H1 (cell line): ENCODE measurements around the gene ZBTB40. TPM values are rescaled to one million over a fixed set of nuclear protein-coding genes. Genes with fewer than 3 reads are reported as not detected.

Source experiments
- CTCF ChIA-PET: fragments of 300-600 bp; sonication (Branson Sonifier 250); formaldehyde crosslinking; loops from one replicate; lab custom pipeline; 2021; ENCODE audit not compliant: partially characterized antibody; lab: Charles Lee
- POLR2A ChIA-PET: fragments of 300-600 bp; sonication (Branson Sonifier 250); formaldehyde crosslinking; loops from one replicate; lab custom pipeline; 2021; ENCODE audit warnings: inconsistent platforms; ENCODE audit not compliant: partially characterized antibody; lab: Charles Lee
- DNase-seq, 2 experiments: peaks; one replicate each; pipeline versions ENCODE4 v3.0.0 to v3.0.0-alpha.2; 2010 to 2022; ENCODE audit warnings: low spot score in 2 of 2, low read depth in 1 of 2, mixed read lengths in 1 of 2
- FAIRE-seq: peaks from 2 replicates; lab custom pipeline; 2011; peaks lifted over from hg19 to GRCh38; lab: Jason Lieb, UNC
- H2AFZ ChIP-seq: 2 replicates; pipeline ENCODE4 v1.8.1; 2012; ENCODE audit warnings: low read length, inconsistent platforms
- H2AK5ac ChIP-seq: 2 replicates; pipeline ENCODE4 v1.6.1; 2013; ENCODE audit warnings: low read depth, low read length
- H2BK120ac ChIP-seq: replicated peaks from 2 replicates; pipeline ENCODE3; 2013; ENCODE audit warnings: low read depth, low read length, inconsistent platforms
- H2BK12ac ChIP-seq: 2 replicates; pipeline ENCODE4 v1.6.1; 2013; ENCODE audit warnings: low read depth, low read length
- H2BK15ac ChIP-seq: 2 replicates; pipeline ENCODE4 v1.6.1; 2013; ENCODE audit warnings: low read length
- H2BK20ac ChIP-seq: 2 replicates; pipeline ENCODE4 v1.6.1; 2013; ENCODE audit warnings: low read length
- H2BK5ac ChIP-seq: 2 replicates; pipeline ENCODE4 v1.6.1; 2013; ENCODE audit warnings: low read depth, low read length
- H3K14ac ChIP-seq: 2 replicates; pipeline ENCODE4 v1.6.1; 2013; ENCODE audit warnings: inconsistent platforms; ENCODE audit not compliant: insufficient read length
- H3K18ac ChIP-seq: 2 replicates; pipeline ENCODE4 v1.6.1; 2013; ENCODE audit warnings: low read length; ENCODE audit errors: extremely low read depth
- H3K23ac ChIP-seq: 2 replicates; pipeline ENCODE4 v1.6.1; 2013; ENCODE audit warnings: inconsistent platforms; ENCODE audit not compliant: insufficient read length
- H3K23me2 ChIP-seq: 2 replicates; pipeline ENCODE4 v1.6.1; 2013; ENCODE audit warnings: low read depth, low read length
- H3K27ac ChIP-seq: 2 replicates; pipeline ENCODE4 v1.6.1; 2011; ENCODE audit warnings: low read depth, low read length, inconsistent platforms
- H3K27me3 ChIP-seq, 4 experiments: replicated peaks in 1 of 4; 1 replicate in 1 of 4; 2 replicates in 3 of 4; pipeline versions ENCODE4 v1.6.1 to v1.8.1; 2011 to 2013; ENCODE audit warnings: low read length in 3 of 4, mild to moderate bottlenecking in 3 of 4, inconsistent platforms in 2 of 4, mixed read lengths in 2 of 4, moderate library complexity in 1 of 4; ENCODE audit not compliant: control insufficient read depth in 3 of 4, insufficient read depth in 3 of 4; ENCODE audit errors: extremely low read depth in 1 of 4
- H3K36me3 ChIP-seq, 4 experiments: 2 replicates each; pipeline versions ENCODE4 v1.6.1 to v1.8.1; 2011 to 2013; ENCODE audit warnings: mild to moderate bottlenecking in 4 of 4, low read length in 3 of 4, moderate library complexity in 2 of 4, control low read depth in 1 of 4, inconsistent platforms in 1 of 4; ENCODE audit not compliant: insufficient read depth in 4 of 4, control insufficient read depth in 2 of 4
- H3K4ac ChIP-seq: replicated peaks from 2 replicates; pipeline ENCODE3; 2013; ENCODE audit warnings: low read length, low read depth, mixed read lengths, inconsistent platforms; ENCODE audit not compliant: insufficient read length
- H3K4me1 ChIP-seq, 4 experiments: replicated peaks in 1 of 4; 1 replicate in 1 of 4; 2 replicates in 3 of 4; pipeline versions ENCODE4 v1.6.1 to v1.8.1; 2011 to 2013; ENCODE audit warnings: low read length in 3 of 4, inconsistent platforms in 2 of 4, mixed read lengths in 1 of 4; ENCODE audit not compliant: insufficient read depth in 4 of 4, control insufficient read depth in 3 of 4
- H3K4me2 ChIP-seq, 2 experiments: 2 replicates each; pipeline versions ENCODE4 v1.6.1 to v1.8.1; 2011 to 2013; ENCODE audit warnings: low read depth in 2 of 2, low read length in 2 of 2, control low read depth in 1 of 2, inconsistent platforms in 1 of 2, mild to moderate bottlenecking in 1 of 2; ENCODE audit not compliant: insufficient read depth in 1 of 2
- H3K4me3 ChIP-seq, 4 experiments: fragments of 200-600, 300-600 bp in 1 of 4; sonication (generic), shearing (Covaris generic), sonication (Bioruptor Twin) in 1 of 4; 2 replicates each; pipeline versions ENCODE4 v1.5.1 to v1.8.1; 2011 to 2016; ENCODE audit warnings: low read length in 4 of 4, low read depth in 3 of 4, control low read depth in 2 of 4, inconsistent platforms in 2 of 4, mild to moderate bottlenecking in 2 of 4, mixed read lengths in 1 of 4, moderate library complexity in 1 of 4; ENCODE audit not compliant: insufficient read depth in 2 of 4; ENCODE audit errors: extremely low read depth in 1 of 4
- H3K56ac ChIP-seq: replicated peaks from 2 replicates; pipeline ENCODE3; 2013; ENCODE audit warnings: low read depth, mild to moderate bottlenecking, mixed read lengths, low read length, inconsistent platforms; ENCODE audit not compliant: insufficient read length
- H3K79me1 ChIP-seq: 2 replicates; pipeline ENCODE4 v1.6.1; 2013; ENCODE audit warnings: low read depth, low read length, control low read depth
- H3K79me2 ChIP-seq, 2 experiments: 2 replicates each; pipeline versions ENCODE4 v1.6.1 to v1.8.1; 2012 to 2013; ENCODE audit warnings: low read length in 2 of 2, mild to moderate bottlenecking in 2 of 2, inconsistent platforms in 1 of 2; ENCODE audit not compliant: insufficient read depth in 2 of 2, control insufficient read depth in 1 of 2
- H3K9ac ChIP-seq, 4 experiments: replicated peaks in 1 of 4; 1 replicate in 1 of 4; 2 replicates in 3 of 4; pipeline versions ENCODE4 v1.6.1 to v1.8.1; 2011 to 2013; ENCODE audit warnings: low read depth in 3 of 4, low read length in 3 of 4, control low read depth in 2 of 4, mild to moderate bottlenecking in 2 of 4, moderate library complexity in 2 of 4, inconsistent platforms in 1 of 4; ENCODE audit errors: extremely low read depth in 1 of 4
- H3K9me3 ChIP-seq, 2 experiments: 2 replicates each; pipeline versions ENCODE4 v1.6.1 to v1.8.1; 2012 to 2013; ENCODE audit warnings: mild to moderate bottlenecking in 2 of 2, moderate library complexity in 2 of 2, control low read depth in 1 of 2, inconsistent platforms in 1 of 2, low read depth in 1 of 2, low read length in 1 of 2, mixed read lengths in 1 of 2; ENCODE audit not compliant: insufficient read depth in 2 of 2
- H4K20me1 ChIP-seq, 2 experiments: replicated peaks in 1 of 2; 2 replicates each; pipeline versions ENCODE3 to v1.8.1; 2011 to 2013; ENCODE audit warnings: inconsistent platforms in 2 of 2, low read length in 2 of 2, mild to moderate bottlenecking in 1 of 2; ENCODE audit not compliant: insufficient read depth in 2 of 2, control insufficient read depth in 1 of 2
- H4K5ac ChIP-seq: 2 replicates; pipeline ENCODE4 v1.6.1; 2013; ENCODE audit warnings: low read length, low read depth, mixed read lengths, inconsistent platforms; ENCODE audit not compliant: insufficient read length
- H4K8ac ChIP-seq: 2 replicates; pipeline ENCODE4 v1.8.0; 2013; ENCODE audit warnings: mild to moderate bottlenecking, moderate library complexity, low read length, inconsistent platforms; ENCODE audit not compliant: insufficient read depth; ENCODE audit errors: extremely low read depth
- H4K91ac ChIP-seq: replicated peaks from 2 replicates; pipeline ENCODE3; 2013; ENCODE audit warnings: low read length, mixed read lengths, inconsistent platforms; ENCODE audit not compliant: insufficient read length
- BCL11A ChIP-seq, 2 experiments: IDR thresholded peaks; one replicate each; pipeline ENCODE4 v1.6.1; 2011; ENCODE audit warnings: low read depth in 2 of 2, low read length in 2 of 2, mild to moderate bottlenecking in 2 of 2
- EGR1 ChIP-seq: IDR thresholded peaks from 2 replicates; pipeline ENCODE4 v1.6.1; 2011; ENCODE audit warnings: low read depth, low read length, borderline replicate concordance
- POLR2A ChIP-seq, 2 experiments: IDR thresholded peaks; 1 replicate in 1 of 2; 2 replicates in 1 of 2; pipeline ENCODE4 v1.6.1; 2011; ENCODE audit warnings: low read depth in 2 of 2, low read length in 2 of 2, mild to moderate bottlenecking in 2 of 2; ENCODE audit errors: control extremely low read depth in 1 of 2
- SUZ12 ChIP-seq: fragments of 200-600 bp; sonication (generic); IDR thresholded peaks from 2 replicates; pipeline ENCODE4 v1.6.1; 2012; ENCODE audit warnings: mild to moderate bottlenecking, inconsistent platforms, low read length, moderate library complexity, mixed read lengths
- TEAD4 ChIP-seq: IDR thresholded peaks from 2 replicates; pipeline ENCODE4 v1.6.1; 2012; ENCODE audit warnings: low read depth, low read length, inconsistent platforms, mixed read lengths
- WGBS, 2 experiments: shearing (Covaris generic) in 1 of 2; methylation state at CpG; one replicate each; pipeline versions ENCODE4 v1.1.6 to v1.1.7; 2013 to 2015; ENCODE audit warnings: low lambda C conversion rate in 2 of 2, mixed read lengths in 2 of 2, inconsistent platforms in 1 of 2, low coverage in 1 of 2, missing lambda C conversion rate in 1 of 2; ENCODE audit not compliant: insufficient replicate concordance in 2 of 2, insufficient coverage in 1 of 2, insufficient read length in 1 of 2; ENCODE audit errors: extremely low coverage in 1 of 2, missing lambda C conversion rate in 1 of 2; 5-methylcytosine and 5-hydroxymethylcytosine counted together
- polyA plus RNA-seq, 7 experiments: library from polyadenylated mRNA; depleted of rRNA in 3 of 7; stranded (reverse) in 5 of 7; unstranded in 2 of 7; fragments of >200 nt in 5 of 7; fragments of 200-250 nt in 2 of 7; gene quantifications; 1 replicate in 5 of 7; 2 replicates in 1 of 7; 4 replicates in 1 of 7; pipeline versions ENCODE4 v1.2.1 to v1.2.3, GENCODE V29; 2011 to 2013; ENCODE audit warnings: missing spikeins in 2 of 7, mixed read lengths in 2 of 7
- total RNA-seq: library from RNA; stranded (reverse); fragmentation: NEBNext Ultra II Directional; extraction: Animal tissue kit (Norgen Biotek cat#: 25700); gene quantifications from 2 replicates; pipeline ENCODE4 v1.2.1, GENCODE V29; 2021
- TF ChIP-seq, protein P1 (sequence below): IDR thresholded peaks from 2 replicates; pipeline ENCODE4 v1.6.1; 2012; ENCODE audit warnings: inconsistent platforms
- TF ChIP-seq, protein P2 (sequence below): IDR thresholded peaks from 2 replicates; pipeline ENCODE4 v1.6.1; 2011; ENCODE audit warnings: low read length, improper control_type of control experiment

Gene ZBTB40
- total and polyA plus RNA-seq, 2 of the 8 experiments (the other 6 are each of a cell fraction or from before 2014, with no cell fraction given), result 3.1 to 19.3 TPM

DNA sequence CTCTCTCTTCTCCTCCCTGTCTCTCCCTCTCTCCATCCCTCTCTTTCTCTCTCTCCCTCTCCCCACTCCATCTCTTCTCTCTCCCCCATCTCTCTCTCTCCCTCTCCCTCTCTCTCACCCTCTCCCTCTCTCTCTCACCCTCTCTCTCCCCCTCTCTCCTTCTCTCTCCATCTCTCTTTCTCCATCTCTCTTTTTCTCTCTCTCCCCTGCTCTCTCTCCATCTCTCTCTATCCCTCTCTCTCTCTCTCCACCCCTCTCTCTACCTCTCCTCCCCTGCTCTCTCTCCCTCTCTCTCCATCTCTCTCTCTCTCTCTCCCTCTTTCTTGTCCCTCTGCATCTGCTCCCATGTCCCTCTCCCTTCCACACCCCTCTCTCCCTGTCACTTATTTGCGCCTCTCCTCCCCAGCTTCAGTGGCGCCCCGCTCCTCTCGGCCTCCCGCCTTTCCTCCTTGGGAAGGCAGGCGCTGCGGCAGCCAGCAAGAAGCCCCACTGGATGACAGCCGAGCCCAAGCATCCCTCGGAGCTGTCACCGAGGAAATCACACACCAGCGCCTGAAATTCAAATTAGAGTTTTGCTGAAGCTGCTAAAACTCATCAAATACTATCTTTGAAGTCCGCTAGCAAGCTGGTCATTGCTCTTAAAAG, 96.3 kb downstream of the ZBTB40 start:
- Histone ChIP-seq H3K79me2 (no peaks in the 10 kb centered on the region), H4K20me1 (no peaks in the 10 kb centered on the region), H3K14ac (no peak overlapping the region), H2BK120ac (no peak overlapping the region), H4K5ac (no peak overlapping the region), H3K4ac (no peak overlapping the region), H3K23me2 (peaks cover 1% of the 10 kb centered on the region; the same call in 1 of the 2 replicates), H3K23ac (no peak overlapping the region), H3K79me1 (no peaks in the 10 kb centered on the region), H2AFZ (no peak overlapping the region), H3K27me3 (peaks cover 0 to 4% (median 2%) of the 10 kb centered on the region in 4 experiments; a peak in 1 of 7 replicates), H3K9ac (no peak overlapping the region), H3K18ac (no peak overlapping the region), H2BK5ac (no peak overlapping the region), H2BK15ac (no peak overlapping the region), H3K36me3 (no peaks in the 10 kb centered on the region), H3K4me1 (peaks cover 0 to 2% (median 0%) of the 10 kb centered on the region in 4 experiments; a peak in 1 of 7 replicates), H2BK12ac (no peak overlapping the region), H3K27ac (no peak overlapping the region), H3K56ac (no peak overlapping the region), H4K8ac (no peak overlapping the region), H3K9me3 (no peaks in the 10 kb centered on the region), H4K91ac (no peak overlapping the region), H2BK20ac (no peak overlapping the region), H3K4me3 (no peak overlapping the region), H3K4me2 (no peak overlapping the region), H2AK5ac (no peak overlapping the region)
- FAIRE-seq, result no peak
- TF ChIP-seq EGR1 (no peak), SUZ12 (no peak), POLR2A (IDR thresholded peaks at IDR 0.05; ENCODE audit: control extremely low read depth in 1 of 2, low read depth in 2 of 2, low read length in 2 of 2) (no peak), TEAD4 (no peak), BCL11A (IDR thresholded peaks at IDR 0.05; ENCODE audit: low read depth in 2 of 2, low read length in 2 of 2) (no peak)
- TF ChIP-seq, protein P1, sequence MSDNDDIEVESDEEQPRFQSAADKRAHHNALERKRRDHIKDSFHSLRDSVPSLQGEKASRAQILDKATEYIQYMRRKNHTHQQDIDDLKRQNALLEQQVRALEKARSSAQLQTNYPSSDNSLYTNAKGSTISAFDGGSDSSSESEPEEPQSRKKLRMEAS, result no peak
- TF ChIP-seq, protein P2, sequence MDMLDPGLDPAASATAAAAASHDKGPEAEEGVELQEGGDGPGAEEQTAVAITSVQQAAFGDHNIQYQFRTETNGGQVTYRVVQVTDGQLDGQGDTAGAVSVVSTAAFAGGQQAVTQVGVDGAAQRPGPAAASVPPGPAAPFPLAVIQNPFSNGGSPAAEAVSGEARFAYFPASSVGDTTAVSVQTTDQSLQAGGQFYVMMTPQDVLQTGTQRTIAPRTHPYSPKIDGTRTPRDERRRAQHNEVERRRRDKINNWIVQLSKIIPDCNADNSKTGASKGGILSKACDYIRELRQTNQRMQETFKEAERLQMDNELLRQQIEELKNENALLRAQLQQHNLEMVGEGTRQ, result no peak
- WGBS, 2 experiments, result 68% methylated on average over 12 of the region's 12 CpGs; no CpG with 5 or more reads in 1 of the 2 experiments
- no peak for DNase-seq
- CTCF ChIA-PET, result interaction anchor here (0.9 kb wide), 1 partner anchor 99 kb away, joined by 4 read pairs; no protein-coding TSS in a partner anchor
- POLR2A ChIA-PET, result interaction anchor here (1.0 kb wide), 1 partner anchor 9 kb away, joined by 3 read pairs; no protein-coding TSS in a partner anchor
